ENCODE data around the gene LZTS2. TPM values are rescaled to one million over a fixed set of nuclear protein-coding genes. Genes with fewer than 3 reads are reported as not detected.

Gene LZTS2, protein sequence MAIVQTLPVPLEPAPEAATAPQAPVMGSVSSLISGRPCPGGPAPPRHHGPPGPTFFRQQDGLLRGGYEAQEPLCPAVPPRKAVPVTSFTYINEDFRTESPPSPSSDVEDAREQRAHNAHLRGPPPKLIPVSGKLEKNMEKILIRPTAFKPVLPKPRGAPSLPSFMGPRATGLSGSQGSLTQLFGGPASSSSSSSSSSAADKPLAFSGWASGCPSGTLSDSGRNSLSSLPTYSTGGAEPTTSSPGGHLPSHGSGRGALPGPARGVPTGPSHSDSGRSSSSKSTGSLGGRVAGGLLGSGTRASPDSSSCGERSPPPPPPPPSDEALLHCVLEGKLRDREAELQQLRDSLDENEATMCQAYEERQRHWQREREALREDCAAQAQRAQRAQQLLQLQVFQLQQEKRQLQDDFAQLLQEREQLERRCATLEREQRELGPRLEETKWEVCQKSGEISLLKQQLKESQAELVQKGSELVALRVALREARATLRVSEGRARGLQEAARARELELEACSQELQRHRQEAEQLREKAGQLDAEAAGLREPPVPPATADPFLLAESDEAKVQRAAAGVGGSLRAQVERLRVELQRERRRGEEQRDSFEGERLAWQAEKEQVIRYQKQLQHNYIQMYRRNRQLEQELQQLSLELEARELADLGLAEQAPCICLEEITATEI
- 10 to 100 TPM; 40.0 to 71.0 TPM for total RNA-seq

DNA sequence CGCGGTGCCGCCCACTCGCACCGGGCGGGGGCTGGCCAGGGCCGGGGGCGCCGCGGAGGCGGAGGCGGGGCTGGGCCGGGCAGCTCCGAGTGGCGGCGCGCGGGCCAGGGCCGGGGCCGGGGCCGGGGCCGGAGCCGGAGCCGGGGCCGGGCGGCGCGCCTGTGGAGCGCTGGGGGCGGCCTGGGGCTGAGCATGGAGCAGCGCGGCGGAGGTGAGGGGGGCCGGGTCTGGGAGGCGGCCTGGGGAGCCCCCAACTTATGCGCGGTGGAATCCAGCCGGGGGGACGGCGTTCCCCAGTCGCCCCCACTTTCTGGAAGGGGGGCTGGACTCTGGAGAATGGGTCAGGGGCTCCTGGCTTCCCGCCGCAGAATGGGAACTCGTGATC is at the start of gene LZTS2:
TSS of gene LZTS2 (plus strand) at position 67 of the 385 bp plus-strand sequence. CDS start 2,731 bp downstream, outside the sequence.
- Histone ChIP-seq H3K36me3 (peaks cover 22% of the 10 kb centered on the region), H3K4me1 (peaks cover 0 to 69% of the 10 kb centered on the region in 2 donors), H3K27me3 (no peaks in the 10 kb centered on the region), H3K27ac (peak within 1 kb of the TSS; percentile 99 to 100), H3K4me3 (peak within 1 kb of the TSS; percentile 88 to 93), H3K9me3 (no peaks in the 10 kb centered on the region)
- TF ChIP-seq, protein P1, sequence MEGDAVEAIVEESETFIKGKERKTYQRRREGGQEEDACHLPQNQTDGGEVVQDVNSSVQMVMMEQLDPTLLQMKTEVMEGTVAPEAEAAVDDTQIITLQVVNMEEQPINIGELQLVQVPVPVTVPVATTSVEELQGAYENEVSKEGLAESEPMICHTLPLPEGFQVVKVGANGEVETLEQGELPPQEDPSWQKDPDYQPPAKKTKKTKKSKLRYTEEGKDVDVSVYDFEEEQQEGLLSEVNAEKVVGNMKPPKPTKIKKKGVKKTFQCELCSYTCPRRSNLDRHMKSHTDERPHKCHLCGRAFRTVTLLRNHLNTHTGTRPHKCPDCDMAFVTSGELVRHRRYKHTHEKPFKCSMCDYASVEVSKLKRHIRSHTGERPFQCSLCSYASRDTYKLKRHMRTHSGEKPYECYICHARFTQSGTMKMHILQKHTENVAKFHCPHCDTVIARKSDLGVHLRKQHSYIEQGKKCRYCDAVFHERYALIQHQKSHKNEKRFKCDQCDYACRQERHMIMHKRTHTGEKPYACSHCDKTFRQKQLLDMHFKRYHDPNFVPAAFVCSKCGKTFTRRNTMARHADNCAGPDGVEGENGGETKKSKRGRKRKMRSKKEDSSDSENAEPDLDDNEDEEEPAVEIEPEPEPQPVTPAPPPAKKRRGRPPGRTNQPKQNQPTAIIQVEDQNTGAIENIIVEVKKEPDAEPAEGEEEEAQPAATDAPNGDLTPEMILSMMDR (IDR thresholded peaks at IDR 0.05) = no peak
- DNase-seq (ENCODE audit: low spot score) = no peak

DNA sequence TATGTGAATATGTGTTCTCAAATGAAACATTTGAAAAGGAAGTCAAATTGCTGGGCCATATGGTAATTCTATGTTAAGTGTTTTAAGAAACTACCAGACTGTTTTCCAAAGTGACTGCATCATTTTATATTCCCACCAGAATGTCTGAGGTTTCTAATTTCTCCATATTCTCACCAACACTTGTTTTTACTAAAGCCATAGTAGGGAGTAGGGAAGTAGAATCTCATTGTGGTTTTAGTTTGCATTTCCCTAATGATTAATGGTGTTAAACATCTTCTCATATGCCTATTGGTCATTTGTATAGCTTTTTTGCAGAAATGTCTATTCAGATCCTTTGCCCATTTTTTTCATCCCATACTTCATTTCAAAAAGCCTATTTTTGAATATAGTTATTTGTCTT is 39.4 kb upstream of the LZTS2 start:
- H3K4me1 ChIP-seq = no peaks in the 10 kb centered on the region
- H3K36me3 ChIP-seq = peaks cover 66% of the 10 kb centered on the region
- H3K27me3 ChIP-seq = no peaks in the 10 kb centered on the region
- H3K9me3 ChIP-seq = no peaks in the 10 kb centered on the region
- DNase-seq (ENCODE audit: low spot score) = no peak
- TF ChIP-seq, protein P1 (IDR thresholded peaks at IDR 0.05) = no peak
- H3K4me3 ChIP-seq = no peak overlapping the region
- H3K27ac ChIP-seq = no peak overlapping the region

DNA sequence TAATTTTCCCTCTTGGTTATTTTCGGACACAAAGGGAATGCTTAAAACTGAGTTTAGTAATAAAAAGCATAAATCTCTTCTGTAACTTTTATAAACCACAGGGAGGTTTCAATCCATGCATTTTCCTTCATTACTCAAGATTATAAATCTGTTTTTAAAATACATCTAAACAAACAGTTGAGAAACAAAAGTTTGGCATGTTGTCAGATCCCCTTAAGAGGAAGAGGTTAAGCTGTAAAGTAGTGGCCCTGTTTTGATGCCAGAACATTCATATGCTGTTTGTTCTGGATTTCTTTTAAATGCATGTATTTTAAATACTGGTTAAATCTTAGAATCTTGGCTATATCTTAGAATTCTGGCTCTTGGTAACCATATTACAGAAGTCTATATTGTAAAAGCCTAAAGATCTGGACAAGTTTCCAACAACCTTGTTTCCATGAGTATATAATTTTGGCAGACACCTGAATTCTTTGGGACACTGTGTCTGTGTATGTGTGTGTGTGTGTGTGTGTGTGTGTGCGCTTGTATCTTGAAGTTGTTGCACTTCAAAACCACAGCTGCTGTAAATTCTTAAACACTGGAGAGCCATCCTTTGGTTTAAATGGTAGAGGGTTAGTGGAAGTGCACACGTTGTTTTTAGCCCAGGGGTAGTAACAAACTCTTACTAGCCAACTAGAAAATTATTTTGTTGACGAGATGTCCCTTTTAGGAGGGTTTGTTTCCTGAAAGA is 37.1 kb upstream of the LZTS2 start:
- Histone ChIP-seq H3K36me3 (peaks cover 46% of the 10 kb centered on the region), H3K4me1 (no peaks in the 10 kb centered on the region), H3K27me3 (no peaks in the 10 kb centered on the region), H3K9me3 (no peaks in the 10 kb centered on the region), H3K4me3 (no peak overlapping the region), H3K27ac (no peak overlapping the region)
- TF ChIP-seq, protein P1 (IDR thresholded peaks at IDR 0.05) = no peak
- DNase-seq (ENCODE audit: low spot score) = no peak

DNA sequence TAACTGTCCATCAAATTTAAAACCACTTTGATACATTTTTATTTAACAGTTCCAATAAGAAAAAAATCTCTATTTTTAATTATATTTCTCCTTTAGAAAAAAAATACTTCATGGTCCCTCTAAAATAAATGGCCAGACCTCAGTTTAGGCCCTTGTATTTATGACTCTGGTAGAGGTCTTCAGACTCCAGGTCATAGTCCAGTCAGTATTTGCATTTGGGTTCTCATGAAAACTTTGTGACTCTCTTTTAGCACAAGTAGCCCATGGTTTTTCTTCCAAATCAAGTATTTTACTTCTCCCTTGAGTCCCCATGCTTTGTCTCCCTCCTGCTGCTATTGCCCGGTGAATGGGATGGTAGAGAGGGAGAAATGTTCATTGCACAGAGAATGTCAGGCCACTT is 35.8 kb upstream of the LZTS2 start:
- peaks cover 0 to 5% of the 10 kb centered on the region in 2 donors for H3K4me1 ChIP-seq
- H3K9me3 ChIP-seq = no peaks in the 10 kb centered on the region
- H3K36me3 ChIP-seq = peaks cover 33% of the 10 kb centered on the region
- no peaks in the 10 kb centered on the region for H3K27me3 ChIP-seq
- no peak overlapping the region for H3K4me3 ChIP-seq
- H3K27ac ChIP-seq = no peak overlapping the region
- no peak for DNase-seq (ENCODE audit: low spot score)
- TF ChIP-seq, protein P1 (IDR thresholded peaks at IDR 0.05) = no peak

DNA sequence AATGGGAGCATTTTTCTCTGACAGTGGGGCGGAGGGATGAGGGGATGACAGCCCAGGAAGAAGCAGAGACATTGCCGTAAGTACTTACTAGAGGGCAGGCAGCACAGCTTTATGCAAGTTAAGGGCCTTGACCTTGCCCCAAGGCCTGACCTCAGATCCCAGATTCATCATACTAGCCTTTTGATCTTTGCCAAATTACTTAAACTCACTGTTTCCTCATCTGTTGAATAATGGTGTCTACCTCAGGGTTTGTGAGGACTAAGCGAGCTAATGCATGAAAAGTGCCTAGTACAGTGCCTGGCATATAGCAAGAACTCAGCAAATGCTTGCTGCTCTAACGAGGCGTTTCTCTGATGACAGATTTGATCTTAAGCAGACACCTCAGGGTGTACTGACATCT is 33.8 kb upstream of the LZTS2 start:
- H3K4me1 ChIP-seq = peaks cover 0 to 15% of the 10 kb centered on the region in 2 donors
- no peak overlapping the region for H3K27ac ChIP-seq
- H3K9me3 ChIP-seq = no peaks in the 10 kb centered on the region
- DNase-seq (ENCODE audit: low spot score) = no peak
- peaks cover 17% of the 10 kb centered on the region for H3K36me3 ChIP-seq
- TF ChIP-seq, protein P1 (IDR thresholded peaks at IDR 0.05) = no peak
- no peaks in the 10 kb centered on the region for H3K27me3 ChIP-seq
- H3K4me3 ChIP-seq = no peak overlapping the region
